ENCODE results near the gene TJP1. TPM values are rescaled to one million over a fixed set of nuclear protein-coding genes. Genes with fewer than 3 reads are reported as not detected.

The TJP1 gene
- polyA plus RNA-seq, 1 donor (not counting 4 experiments of a cell fraction or from before 2014, with no cell fraction given), result 54.7 TPM

DNA sequence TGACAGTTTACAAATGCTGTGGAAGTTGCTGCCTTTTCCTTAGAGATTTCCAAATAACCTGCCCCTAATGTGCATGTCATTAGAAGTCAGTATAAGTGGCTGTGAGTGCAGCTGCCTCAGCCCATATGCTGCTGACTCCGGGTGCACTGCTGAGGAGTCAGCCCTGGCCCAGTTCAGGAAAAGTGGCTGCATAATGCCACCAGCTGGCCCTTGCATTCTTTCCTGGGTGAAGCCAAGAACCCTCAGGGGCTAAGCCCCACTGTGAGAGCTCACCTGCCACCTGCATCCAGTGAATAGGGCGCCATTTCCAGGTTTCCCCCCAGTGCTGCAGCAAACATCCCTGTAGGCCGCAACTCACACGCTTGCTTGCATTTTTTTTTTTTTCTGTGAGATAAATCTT, 139.9 kb downstream of the TJP1 start:
- DNase-seq (ENCODE audit: low read depth, low spot score), result no peak
- H3K4me2 ChIP-seq (ENCODE audit: control insufficient read depth, extremely low read depth, insufficient read depth, low read depth, low read length), result no peak overlapping the region
- H3K27ac ChIP-seq (ENCODE audit: control insufficient read depth, insufficient read depth, low read length), result no peak overlapping the region
- peaks cover 15% of the 10 kb centered on the region for H3K4me1 ChIP-seq (ENCODE audit: control insufficient read depth, extremely low read depth, insufficient read depth, low read length)
- H2AFZ ChIP-seq (ENCODE audit: control insufficient read depth, low read length), result no peak overlapping the region
- no peak overlapping the region for H3K9ac ChIP-seq (ENCODE audit: control insufficient read depth, extremely low read depth, insufficient read depth, low read length)
- TF ChIP-seq EZH2 (IDR thresholded peaks at IDR 0.05; ENCODE audit: low read length), result no peak
- TF ChIP-seq, protein P1, sequence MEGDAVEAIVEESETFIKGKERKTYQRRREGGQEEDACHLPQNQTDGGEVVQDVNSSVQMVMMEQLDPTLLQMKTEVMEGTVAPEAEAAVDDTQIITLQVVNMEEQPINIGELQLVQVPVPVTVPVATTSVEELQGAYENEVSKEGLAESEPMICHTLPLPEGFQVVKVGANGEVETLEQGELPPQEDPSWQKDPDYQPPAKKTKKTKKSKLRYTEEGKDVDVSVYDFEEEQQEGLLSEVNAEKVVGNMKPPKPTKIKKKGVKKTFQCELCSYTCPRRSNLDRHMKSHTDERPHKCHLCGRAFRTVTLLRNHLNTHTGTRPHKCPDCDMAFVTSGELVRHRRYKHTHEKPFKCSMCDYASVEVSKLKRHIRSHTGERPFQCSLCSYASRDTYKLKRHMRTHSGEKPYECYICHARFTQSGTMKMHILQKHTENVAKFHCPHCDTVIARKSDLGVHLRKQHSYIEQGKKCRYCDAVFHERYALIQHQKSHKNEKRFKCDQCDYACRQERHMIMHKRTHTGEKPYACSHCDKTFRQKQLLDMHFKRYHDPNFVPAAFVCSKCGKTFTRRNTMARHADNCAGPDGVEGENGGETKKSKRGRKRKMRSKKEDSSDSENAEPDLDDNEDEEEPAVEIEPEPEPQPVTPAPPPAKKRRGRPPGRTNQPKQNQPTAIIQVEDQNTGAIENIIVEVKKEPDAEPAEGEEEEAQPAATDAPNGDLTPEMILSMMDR (optimal IDR thresholded peaks at IDR 0.05 in 1 of 3, IDR thresholded peaks at IDR 0.05 in 1 of 3, conservative IDR thresholded peaks at IDR 0.05 in 1 of 3; ENCODE audit: extremely low read depth in 1 of 3, insufficient read depth in 2 of 3, low read length in 3 of 3), result no peak
- H3K27me3 ChIP-seq (ENCODE audit: control insufficient read depth, extremely low read depth, insufficient read depth, low read length), result no peaks in the 10 kb centered on the region
- H3K4me3 ChIP-seq (ENCODE audit: control insufficient read depth in 2 of 3, extremely low read depth in 1 of 3, insufficient read depth in 2 of 3, low read depth in 1 of 3, low read length in 3 of 3), result no peak overlapping the region
- H3K9me1 ChIP-seq (ENCODE audit: control insufficient read depth, extremely low read depth, insufficient read depth, low read length), result no peaks in the 10 kb centered on the region
- dilution Hi-C loops (cut with MboI; ENCODE audit: extremely low pct_ligation_motif_present, low sequenced_read_pairs), result no loop called here
- FAIRE-seq, result no peak
- no peaks in the 10 kb centered on the region for H3K79me2 ChIP-seq (ENCODE audit: control insufficient read depth, insufficient read depth, low read length)
- H3K36me3 ChIP-seq (ENCODE audit: control insufficient read depth in 2 of 2, extremely low read depth in 1 of 2, insufficient read depth in 2 of 2, low read length in 2 of 2), result no peaks in the 10 kb centered on the region
- H3K9me3 ChIP-seq (ENCODE audit: control insufficient read depth, low read depth, low read length), result no peaks in the 10 kb centered on the region
- no peaks in the 10 kb centered on the region for H4K20me1 ChIP-seq (ENCODE audit: control insufficient read depth, extremely low read depth, insufficient read depth, low read length)

DNA sequence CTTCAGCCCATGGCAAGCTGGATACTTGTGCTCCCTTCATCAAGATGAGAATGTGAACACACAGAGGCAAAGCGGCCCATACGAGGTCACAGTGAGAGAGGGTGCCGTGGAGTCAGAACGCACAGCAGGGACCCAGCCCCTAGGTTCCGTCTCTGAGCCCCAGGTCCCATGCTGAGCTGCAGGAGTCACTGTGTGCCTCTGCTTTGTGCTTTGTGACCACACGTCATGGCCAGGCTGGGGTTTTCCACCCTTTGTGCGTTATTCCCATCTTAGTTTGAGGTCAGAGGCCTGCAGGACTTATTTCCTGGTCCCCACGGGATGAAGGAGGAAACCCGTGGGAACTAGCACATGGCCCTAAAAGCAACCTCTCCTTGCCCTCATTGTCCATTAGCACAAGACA, 140.3 kb downstream of the TJP1 start:
- DNase-seq (ENCODE audit: low read depth, low spot score), result no peak
- Histone ChIP-seq H3K27ac (ENCODE audit: control insufficient read depth, insufficient read depth, low read length) (no peak overlapping the region), H3K79me2 (ENCODE audit: control insufficient read depth, insufficient read depth, low read length) (no peaks in the 10 kb centered on the region), H3K27me3 (ENCODE audit: control insufficient read depth, extremely low read depth, insufficient read depth, low read length) (no peaks in the 10 kb centered on the region), H3K9me1 (ENCODE audit: control insufficient read depth, extremely low read depth, insufficient read depth, low read length) (no peaks in the 10 kb centered on the region), H3K4me1 (ENCODE audit: control insufficient read depth, extremely low read depth, insufficient read depth, low read length) (peaks cover 12% of the 10 kb centered on the region), H3K9me3 (ENCODE audit: control insufficient read depth, low read depth, low read length) (no peaks in the 10 kb centered on the region), H3K4me2 (ENCODE audit: control insufficient read depth, extremely low read depth, insufficient read depth, low read depth, low read length) (no peak overlapping the region), H3K4me3 (ENCODE audit: control insufficient read depth in 2 of 3, extremely low read depth in 1 of 3, insufficient read depth in 2 of 3, low read depth in 1 of 3, low read length in 3 of 3) (no peak overlapping the region), H2AFZ (ENCODE audit: control insufficient read depth, low read length) (no peak overlapping the region), H3K36me3 (ENCODE audit: control insufficient read depth in 2 of 2, extremely low read depth in 1 of 2, insufficient read depth in 2 of 2, low read length in 2 of 2) (no peaks in the 10 kb centered on the region), H3K9ac (ENCODE audit: control insufficient read depth, extremely low read depth, insufficient read depth, low read length) (no peak overlapping the region), H4K20me1 (ENCODE audit: control insufficient read depth, extremely low read depth, insufficient read depth, low read length) (no peaks in the 10 kb centered on the region)
- dilution Hi-C loops (cut with MboI; ENCODE audit: extremely low pct_ligation_motif_present, low sequenced_read_pairs), result no loop called here
- no peak for FAIRE-seq
- TF ChIP-seq, protein P1 (optimal IDR thresholded peaks at IDR 0.05 in 1 of 3, IDR thresholded peaks at IDR 0.05 in 1 of 3, conservative IDR thresholded peaks at IDR 0.05 in 1 of 3; ENCODE audit: extremely low read depth in 1 of 3, insufficient read depth in 2 of 3, low read length in 3 of 3), result no peak
- no peak for TF ChIP-seq EZH2 (IDR thresholded peaks at IDR 0.05; ENCODE audit: low read length)
